ENCODE measurements around the gene LRRC26.
"Not testable (repeated sequence)": the region's sequence is repeated elsewhere in the genome, so short reads cannot be mapped to it uniquely, and the experiment has no call there.

The LRRC26 gene

GRCh38 chr9:137121927-137122795 is 47.7 kb downstream of the LRRC26 start:
- not testable (repeated sequence) for DNase-seq (ENCODE audit: low spot score); FAIRE-seq
